C1 segment of cervical spinal cord (tissue), 14 donors: ENCODE measurements around the gene EML5.

Experiments used
- DNase-seq, 14 donors: peaks; one replicate each; lab custom pipeline; 2025; lab: John Stamatoyannopoulos, UW

The EML5 gene

DNA sequence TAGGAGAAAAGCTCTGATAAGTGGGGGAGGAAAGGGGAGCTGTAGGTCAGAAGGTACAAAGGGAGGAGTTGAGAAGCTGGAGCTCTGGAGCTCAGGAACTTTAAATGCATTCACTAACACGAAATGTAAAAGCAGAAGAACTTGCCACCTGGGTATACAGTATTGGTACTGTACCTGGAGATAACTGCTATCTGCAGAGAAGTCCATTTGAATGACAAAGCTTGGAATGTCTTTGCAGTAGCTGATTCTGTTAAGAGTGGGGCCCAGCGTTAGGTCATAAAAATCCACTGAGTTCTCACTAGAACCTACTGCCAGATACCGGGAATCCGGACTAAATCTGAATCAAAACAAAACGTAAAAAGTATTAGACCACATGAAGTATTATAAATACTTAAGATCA is 174.3 kb downstream of the EML5 start:
- DNase-seq = no peak

- no peak for DNase-seq
Measured at GRCh38 chr14:88617479-88617878, 175.3 kb downstream of the EML5 start.

GRCh38 chr14:88616697-88617096 is 176.1 kb downstream of the EML5 start:
- DNase-seq = no peak

DNA sequence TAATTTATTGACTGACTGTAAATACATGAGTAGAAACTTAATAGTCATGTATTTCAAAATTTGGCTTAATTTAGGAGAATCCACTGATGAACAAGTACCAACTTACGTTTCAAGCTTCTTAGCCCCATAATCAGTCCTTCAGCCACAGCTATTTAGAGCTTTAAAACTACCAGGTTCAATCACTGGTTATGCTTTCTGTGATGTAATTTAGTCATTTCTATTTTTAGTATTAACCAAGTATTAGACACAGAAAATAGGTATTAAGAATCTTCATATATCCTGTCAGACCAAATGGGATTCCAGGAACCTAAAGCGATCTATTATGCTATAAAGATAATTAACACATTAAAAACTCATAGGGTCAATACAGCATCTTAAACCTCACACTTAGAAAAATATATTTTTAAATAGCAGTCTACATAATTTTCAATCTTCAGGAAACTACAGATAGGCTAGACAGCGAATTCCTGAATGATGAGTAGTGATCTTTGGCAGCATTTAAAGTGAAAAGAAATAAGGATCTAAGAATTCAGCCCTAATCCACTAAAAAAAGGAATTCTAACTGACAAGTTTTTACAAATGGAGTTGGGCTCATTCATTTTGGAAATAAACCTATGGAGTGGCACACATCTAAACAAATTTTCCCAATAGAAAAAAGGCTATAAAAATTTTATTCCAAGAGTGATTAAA is 178.4 kb downstream of the EML5 start:
- DNase-seq = no peak

DNA sequence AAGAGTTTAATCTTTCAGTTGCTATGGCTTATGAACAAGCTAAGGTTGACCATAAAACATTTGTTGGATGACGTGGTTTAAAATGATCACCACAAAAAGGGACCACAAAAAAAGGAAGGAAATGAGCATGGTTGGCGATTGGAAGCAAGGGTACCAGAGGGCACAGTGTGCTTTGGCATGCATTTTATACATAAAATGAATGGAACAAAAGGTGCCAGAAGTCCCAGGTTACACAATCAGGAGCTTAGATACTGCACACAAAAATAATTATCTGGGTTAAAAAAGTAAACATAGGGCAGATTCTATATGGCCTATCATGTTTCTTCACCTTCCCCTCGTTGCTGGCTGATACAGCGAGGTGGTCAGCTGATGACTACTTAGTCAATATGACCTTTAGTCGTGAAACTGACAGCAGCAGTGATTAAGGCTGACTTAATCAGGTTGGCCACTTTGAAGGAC is 179.2 kb downstream of the EML5 start:
- no peak for DNase-seq

DNA sequence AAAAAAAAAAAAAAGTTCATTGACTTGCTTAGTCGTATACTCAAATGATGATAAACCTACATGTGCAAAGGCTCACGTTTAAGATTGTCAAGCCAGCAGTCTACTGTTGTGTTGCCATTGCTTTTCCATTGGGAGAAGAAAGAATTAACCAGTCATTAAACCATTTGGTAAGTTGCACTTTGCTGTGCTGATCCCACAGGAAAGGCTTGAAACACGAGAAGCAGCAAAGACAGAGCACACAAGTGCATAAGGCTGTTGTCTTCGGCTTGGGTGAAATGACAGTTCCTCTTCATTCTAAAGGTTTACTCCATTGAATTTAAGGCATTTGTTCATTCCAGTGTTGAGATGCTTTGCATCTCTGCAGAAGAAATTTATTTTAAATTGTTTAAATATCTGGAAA is 179.8 kb downstream of the EML5 start:
- no peak for DNase-seq

DNA sequence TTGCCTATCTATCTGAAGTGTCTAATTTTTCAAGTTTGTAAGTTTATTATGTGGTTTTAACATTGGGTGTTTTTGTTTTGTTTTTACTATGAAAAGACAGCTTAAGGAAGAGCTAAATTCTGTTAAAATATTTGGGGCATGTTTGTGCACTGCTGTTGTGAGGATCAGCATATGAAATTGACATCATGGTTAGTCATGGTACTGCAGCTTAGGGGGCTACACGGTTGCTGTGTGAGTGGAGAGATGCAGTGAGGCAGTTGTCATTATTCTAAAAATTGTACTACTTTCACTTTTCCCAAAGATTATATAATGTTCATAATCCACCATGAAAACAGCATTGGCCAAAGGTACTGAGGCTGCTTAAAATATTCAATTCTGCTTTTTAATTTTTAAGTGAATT is 180.9 kb downstream of the EML5 start:
- no peak for DNase-seq

GRCh38 chr14:88607829-88608228 is 184.9 kb downstream of the EML5 start:
- no peak for DNase-seq

DNA sequence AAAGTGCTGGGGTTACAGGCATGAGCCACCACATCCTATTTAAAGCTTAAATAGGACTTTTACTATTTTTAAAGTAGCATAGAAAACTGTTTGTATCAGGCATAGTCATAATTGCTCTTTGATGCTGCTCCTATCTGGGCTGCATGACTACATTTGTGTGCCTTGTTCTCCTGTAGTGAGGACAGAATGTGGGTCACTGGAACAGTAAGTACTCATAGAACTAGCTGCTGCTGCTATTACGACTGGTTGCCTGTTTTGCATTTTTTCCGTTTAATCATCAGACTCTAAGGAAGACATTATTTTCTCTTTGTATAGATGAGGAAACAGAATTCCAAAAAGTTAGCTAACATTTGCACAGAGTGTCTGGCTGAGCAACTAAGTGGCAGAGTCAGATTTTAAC is 187.2 kb downstream of the EML5 start:
- DNase-seq = no peak

DNA sequence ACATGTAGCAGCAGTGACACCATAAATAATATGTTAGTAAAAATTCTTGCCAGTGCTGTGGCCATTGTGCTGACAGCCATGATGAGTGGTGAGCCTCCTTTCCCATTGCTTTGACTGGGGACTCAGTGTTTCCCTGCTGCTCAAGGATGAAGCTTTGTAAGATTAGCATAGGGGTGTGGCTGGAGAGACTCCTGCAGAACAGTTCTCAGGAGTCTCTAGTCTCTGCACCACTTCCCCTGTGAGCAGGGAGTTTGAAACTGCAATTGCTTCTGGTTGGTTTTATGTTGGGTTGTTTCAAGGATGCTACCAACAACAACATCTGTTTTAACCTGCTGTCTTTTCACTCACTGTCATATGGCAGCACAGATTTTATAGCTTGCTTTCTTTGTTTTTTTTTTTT is 188.5 kb downstream of the EML5 start:
- DNase-seq = no peak

GRCh38 chr14:88599761-88600439 is 192.9 kb downstream of the EML5 start:
- DNase-seq = no peak

- no peak for DNase-seq
Measured at GRCh38 chr14:88599326-88599725, 193.4 kb downstream of the EML5 start.

DNA sequence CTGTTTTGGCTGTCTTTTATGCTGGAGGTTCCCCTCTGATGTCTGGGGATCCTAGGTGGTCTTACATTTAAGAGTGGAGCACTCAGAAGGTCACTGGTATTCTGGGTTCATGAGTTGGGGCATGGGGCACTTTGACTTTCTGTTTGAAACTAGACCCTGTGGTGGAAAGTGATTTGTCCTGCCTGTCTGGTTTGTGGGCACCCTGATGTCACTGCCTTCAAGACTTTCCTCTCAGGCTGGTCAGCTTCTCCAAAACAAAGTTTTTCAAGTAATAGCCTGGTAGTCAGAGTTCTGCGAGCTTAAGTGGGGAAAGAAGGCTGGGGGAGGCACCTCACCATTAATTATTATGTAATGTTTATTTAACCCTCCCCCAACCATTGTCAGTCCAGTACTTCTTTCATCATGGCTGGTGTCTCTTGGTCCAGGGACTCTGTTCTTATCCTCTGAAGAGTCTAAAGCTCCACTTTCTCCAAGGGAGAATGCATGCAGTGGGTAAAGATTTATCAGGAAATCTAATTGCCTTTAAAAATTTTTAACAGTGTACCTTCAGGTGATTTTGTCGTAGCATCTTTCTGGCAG is 194.6 kb downstream of the EML5 start:
- DNase-seq = no peak

GRCh38 chr14:88597601-88598000 is 195.2 kb downstream of the EML5 start:
- DNase-seq = no peak

GRCh38 chr14:88597038-88597437 is 195.7 kb downstream of the EML5 start:
- DNase-seq = no peak

DNA sequence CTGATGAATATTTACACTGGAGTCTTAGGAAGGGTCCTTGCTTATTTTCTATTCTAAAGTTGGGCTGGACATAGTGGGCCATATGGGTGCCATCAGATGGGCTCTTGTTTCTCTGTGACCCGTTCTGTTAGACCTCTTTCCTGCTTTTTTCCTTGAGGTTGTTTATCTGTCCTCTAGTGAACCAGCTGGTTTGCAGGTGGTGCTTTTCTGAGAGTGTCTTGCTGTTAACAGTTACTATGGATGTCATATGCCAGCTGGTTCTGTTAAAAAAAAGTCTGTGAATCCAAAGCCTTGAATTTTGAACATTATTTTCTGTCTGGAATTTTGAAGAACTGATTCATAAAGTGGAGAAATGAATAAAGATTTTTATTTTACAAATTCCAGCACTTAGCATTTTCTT is 200.7 kb downstream of the EML5 start:
- peak in 1 of 14 donors; percentile 9 for DNase-seq

DNA sequence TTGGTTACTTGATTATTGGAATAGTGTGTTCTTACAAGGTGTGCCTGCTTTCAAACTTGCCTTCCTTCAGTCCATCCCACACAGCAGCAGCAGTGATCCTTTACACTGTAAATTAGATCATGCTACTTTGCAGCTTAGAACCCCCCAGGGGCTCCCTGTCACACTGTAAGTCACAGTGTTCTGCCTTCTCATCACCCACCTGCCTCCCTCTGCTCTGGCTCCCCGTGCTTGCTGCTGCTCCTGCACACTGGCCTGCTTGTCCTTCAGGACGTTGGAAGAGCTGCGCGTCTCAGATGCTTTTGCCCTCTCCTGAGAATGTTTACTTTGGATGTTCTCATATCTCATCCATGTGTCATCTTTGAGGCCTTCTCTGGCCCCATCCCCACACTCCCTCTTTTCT is 202.6 kb downstream of the EML5 start:
- DNase-seq = no peak

GRCh38 chr14:88588081-88588480 is 204.7 kb downstream of the EML5 start:
- no peak for DNase-seq

DNA sequence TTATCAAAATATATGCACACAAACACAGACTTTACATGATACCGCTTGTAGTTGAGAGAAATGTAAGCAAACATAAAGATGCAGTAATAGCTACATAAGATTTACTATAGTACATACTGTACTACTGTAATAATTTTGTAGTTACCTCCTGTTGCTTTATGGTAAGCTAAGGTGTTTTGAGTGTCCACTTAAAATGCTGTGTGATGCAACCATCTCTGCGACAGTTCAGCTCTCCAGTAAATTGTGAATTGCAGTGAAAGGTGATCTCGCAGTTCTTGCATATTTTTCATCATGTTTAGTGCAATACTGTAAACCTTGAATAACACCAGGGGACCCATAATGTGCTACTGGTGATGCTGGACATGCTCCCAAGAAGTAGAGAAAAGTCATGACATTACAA is 208.3 kb downstream of the EML5 start:
- DNase-seq = no peak

- no peak for DNase-seq
Measured at GRCh38 chr14:88576222-88576621, 216.5 kb downstream of the EML5 start.

DNA sequence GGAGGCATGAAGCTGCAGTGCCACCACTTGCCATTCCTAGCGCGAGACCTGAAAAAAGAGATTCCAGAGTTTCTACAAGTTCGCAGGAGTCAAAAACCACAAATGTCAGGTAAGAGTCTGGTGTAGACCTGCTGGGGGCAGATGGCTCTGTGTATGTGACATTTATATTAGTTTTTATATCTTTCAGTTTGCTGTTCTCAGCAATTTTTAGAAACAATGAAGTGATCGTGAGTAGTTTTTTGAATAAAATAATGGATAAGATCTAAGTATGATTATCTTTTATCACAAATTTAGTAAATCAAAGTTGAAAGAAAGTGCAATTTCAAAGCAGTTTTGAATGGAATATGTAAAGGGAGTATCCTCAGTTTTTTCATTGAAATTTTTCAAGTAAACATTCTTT is 220.6 kb downstream of the EML5 start:
- DNase-seq = no peak

DNA sequence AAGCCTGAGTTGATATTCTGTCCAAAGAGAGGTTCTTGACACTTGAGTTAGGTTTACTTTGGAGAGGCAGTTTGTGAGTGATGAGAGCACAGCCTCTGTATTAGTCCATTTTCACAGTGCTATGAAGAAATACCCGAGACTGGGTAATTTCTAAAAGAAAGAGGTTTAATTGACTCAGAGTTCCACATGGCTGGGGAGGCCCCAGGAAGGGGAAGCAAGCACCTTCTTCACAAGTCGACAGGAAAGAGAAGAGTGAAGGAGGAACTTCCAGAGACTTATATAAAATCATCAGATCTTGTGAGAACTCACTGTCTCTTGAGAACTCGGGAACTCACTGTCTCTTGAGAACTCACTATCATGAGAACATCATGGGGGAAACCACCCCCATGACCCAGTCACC is 224.6 kb downstream of the EML5 start:
- no peak for DNase-seq

DNA sequence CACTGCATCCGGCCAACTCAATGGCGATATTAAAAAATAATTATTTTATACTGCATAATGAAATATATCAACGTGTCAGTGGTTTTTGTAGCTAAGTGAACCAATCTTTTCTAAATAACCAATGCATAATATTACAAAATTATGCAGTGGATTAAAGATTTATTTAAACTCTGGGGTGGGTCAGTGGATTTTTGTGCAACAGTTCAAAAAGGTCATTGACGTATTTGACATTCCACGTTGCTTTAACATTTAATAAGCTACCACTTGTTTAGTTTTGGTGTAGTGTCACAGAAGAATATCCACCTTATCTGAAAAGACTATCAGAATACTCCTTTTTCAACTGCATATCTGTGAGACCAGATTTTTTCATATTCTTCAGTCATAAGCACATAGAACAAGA is 227.3 kb downstream of the EML5 start:
- DNase-seq = no peak
